Measurements from ENCODE around the gene NCK2. TPM values are rescaled to one million over a fixed set of nuclear protein-coding genes. Genes with fewer than 3 reads are reported as not detected.
A peak's percentile ranks its signal among the peaks of the same experiment; 100 is the strongest.

The NCK2 gene
- total RNA-seq, 1 experiment from 2014 or later = 21.6 TPM

DNA sequence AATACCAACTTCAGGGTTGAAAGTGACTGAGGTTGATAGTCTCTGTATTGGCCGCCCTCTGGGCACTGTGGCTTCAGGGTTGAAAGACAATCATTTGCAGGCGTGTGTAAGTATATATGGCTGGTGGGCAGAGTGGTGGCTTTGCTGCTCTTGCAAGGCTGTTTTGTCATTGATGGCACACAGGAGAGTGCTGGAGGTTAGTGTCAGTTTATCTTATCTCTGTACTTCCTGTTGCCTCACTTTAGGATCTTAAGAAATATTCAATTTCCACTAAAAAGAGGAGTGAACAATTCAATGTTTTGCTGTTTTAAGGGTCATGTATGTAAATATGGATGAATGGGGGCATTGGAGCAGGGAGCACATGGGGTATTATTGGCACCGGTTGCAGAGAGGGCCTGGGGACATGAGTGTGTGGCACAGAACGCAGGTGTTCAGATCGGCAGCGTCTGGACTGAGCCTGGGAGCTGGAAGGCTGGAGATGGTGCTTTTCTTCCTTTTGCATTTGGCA lies 51.5 kb downstream of the NCK2 start:
- BruUV-seq (replicated peaks) = no TSS peak
- Histone ChIP-seq H3K27me3 (replicated peaks; ENCODE audit: insufficient read depth, low read depth, low read length, poor library complexity) (peaks cover 33% of the 10 kb centered on the region), H3K4me3 (ENCODE audit: low read depth, low read length, poor library complexity, severe bottlenecking) (no peak overlapping the region), H3K9me3 (ENCODE audit: low read depth, low read length, poor library complexity, severe bottlenecking) (no peaks in the 10 kb centered on the region), H3K27ac (ENCODE audit: low read depth, low read length, poor library complexity, severe bottlenecking) (no peak overlapping the region), H3K36me3 (ENCODE audit: insufficient read depth, low read length, poor library complexity, severe bottlenecking) (no peaks in the 10 kb centered on the region), H3K4me1 (ENCODE audit: insufficient read depth, low read length, poor library complexity, severe bottlenecking) (peaks cover 31% of the 10 kb centered on the region)
- intact Hi-C loops (cut with micrococcal nuclease; ENCODE audit: unreplicated experiment) = no loop called here
- CTCF ChIA-PET = no interaction called here
- DNase-seq (ENCODE audit: low spot score) = no peak
- POLR2A ChIA-PET (ENCODE audit: low non-redundant PET) = no interaction called here
- TF ChIP-seq, protein P1, sequence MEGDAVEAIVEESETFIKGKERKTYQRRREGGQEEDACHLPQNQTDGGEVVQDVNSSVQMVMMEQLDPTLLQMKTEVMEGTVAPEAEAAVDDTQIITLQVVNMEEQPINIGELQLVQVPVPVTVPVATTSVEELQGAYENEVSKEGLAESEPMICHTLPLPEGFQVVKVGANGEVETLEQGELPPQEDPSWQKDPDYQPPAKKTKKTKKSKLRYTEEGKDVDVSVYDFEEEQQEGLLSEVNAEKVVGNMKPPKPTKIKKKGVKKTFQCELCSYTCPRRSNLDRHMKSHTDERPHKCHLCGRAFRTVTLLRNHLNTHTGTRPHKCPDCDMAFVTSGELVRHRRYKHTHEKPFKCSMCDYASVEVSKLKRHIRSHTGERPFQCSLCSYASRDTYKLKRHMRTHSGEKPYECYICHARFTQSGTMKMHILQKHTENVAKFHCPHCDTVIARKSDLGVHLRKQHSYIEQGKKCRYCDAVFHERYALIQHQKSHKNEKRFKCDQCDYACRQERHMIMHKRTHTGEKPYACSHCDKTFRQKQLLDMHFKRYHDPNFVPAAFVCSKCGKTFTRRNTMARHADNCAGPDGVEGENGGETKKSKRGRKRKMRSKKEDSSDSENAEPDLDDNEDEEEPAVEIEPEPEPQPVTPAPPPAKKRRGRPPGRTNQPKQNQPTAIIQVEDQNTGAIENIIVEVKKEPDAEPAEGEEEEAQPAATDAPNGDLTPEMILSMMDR (conservative IDR thresholded peaks at IDR 0.05; ENCODE audit: low read depth, low read length) = no peak
- TF ChIP-seq EZH2 (IDR thresholded peaks at IDR 0.05; ENCODE audit: borderline replicate concordance, low read depth, low read length, poor library complexity, severe bottlenecking) = no peak

DNA sequence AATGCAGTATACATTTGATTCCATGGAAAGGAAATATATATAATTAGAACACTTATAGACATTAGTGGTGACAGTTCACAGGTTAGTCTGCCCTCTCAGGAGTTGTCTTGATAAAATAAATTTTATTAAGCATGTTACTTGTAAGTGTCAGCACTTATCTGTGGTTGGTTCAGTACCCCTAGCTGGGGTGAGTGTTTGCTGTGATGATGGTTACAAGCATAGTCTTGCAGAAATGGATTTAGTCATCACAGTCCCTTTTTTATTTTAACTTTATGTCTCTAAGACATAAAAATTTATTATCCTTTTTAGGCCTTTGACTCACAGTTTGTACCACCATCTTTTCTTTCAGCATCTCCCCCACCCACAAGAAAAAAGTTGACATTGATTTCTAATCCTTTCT lies 52.1 kb downstream of the NCK2 start:
- Histone ChIP-seq H3K4me3 (ENCODE audit: low read depth, low read length, poor library complexity, severe bottlenecking) (no peak overlapping the region), H3K27me3 (replicated peaks; ENCODE audit: insufficient read depth, low read depth, low read length, poor library complexity) (peaks cover 39% of the 10 kb centered on the region), H3K27ac (ENCODE audit: low read depth, low read length, poor library complexity, severe bottlenecking) (no peak overlapping the region), H3K9me3 (ENCODE audit: low read depth, low read length, poor library complexity, severe bottlenecking) (no peaks in the 10 kb centered on the region), H3K4me1 (ENCODE audit: insufficient read depth, low read length, poor library complexity, severe bottlenecking) (peaks cover 31% of the 10 kb centered on the region), H3K36me3 (ENCODE audit: insufficient read depth, low read length, poor library complexity, severe bottlenecking) (no peaks in the 10 kb centered on the region)
- ChIA-PET POLR2A (ENCODE audit: low non-redundant PET) (no interaction called here), CTCF (no interaction called here)
- BruUV-seq (replicated peaks) = no TSS peak
- no peak for DNase-seq (ENCODE audit: low spot score)
- intact Hi-C loops (cut with micrococcal nuclease; ENCODE audit: unreplicated experiment) = no loop called here
- no peak for TF ChIP-seq EZH2 (IDR thresholded peaks at IDR 0.05; ENCODE audit: borderline replicate concordance, low read depth, low read length, poor library complexity, severe bottlenecking)
- TF ChIP-seq, protein P1 (conservative IDR thresholded peaks at IDR 0.05; ENCODE audit: low read depth, low read length) = no peak

DNA sequence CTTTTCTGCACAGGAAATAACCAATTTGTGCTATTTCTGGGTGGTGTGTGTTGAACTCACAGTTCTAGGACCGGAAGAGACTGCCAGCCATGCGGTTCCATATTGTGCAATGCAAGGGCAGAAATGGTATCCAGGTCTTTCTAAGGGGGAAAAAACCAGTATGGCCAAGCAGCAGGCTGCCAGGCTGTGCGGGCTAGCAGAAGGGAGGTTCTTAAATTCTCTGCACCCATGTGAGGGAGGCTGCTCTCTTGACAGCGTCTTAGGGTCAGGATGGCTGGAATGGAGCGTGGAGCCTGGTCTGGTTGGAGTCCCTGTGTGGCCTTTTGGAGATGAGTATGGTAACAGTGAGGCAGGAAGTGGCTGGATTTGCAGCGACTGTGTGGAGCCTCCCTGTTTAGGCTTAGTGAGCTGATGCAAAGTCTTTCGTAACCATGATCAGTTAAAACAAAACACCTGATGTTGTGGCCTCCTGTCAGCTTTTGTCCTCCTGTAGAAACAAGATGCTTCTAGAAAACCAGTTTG lies 52.6 kb downstream of the NCK2 start:
- ChIA-PET POLR2A (ENCODE audit: low non-redundant PET) (no interaction called here), CTCF (no interaction called here)

More for the DNA sequence above, 52.6 kb downstream of the NCK2 start:
- intact Hi-C loops (cut with micrococcal nuclease; ENCODE audit: unreplicated experiment) = no loop called here
- peaks cover 31% of the 10 kb centered on the region for H3K4me1 ChIP-seq (ENCODE audit: insufficient read depth, low read length, poor library complexity, severe bottlenecking)
- H3K4me3 ChIP-seq (ENCODE audit: low read depth, low read length, poor library complexity, severe bottlenecking) = no peak overlapping the region
- no peaks in the 10 kb centered on the region for H3K9me3 ChIP-seq (ENCODE audit: low read depth, low read length, poor library complexity, severe bottlenecking)
- H3K27me3 ChIP-seq (replicated peaks; ENCODE audit: insufficient read depth, low read depth, low read length, poor library complexity) = peaks cover 45% of the 10 kb centered on the region
- DNase-seq (ENCODE audit: low spot score) = peak; percentile 67
- H3K36me3 ChIP-seq (ENCODE audit: insufficient read depth, low read length, poor library complexity, severe bottlenecking) = no peaks in the 10 kb centered on the region
- no TSS peak for BruUV-seq (replicated peaks)
- H3K27ac ChIP-seq (ENCODE audit: low read depth, low read length, poor library complexity, severe bottlenecking) = no peak overlapping the region
- TF ChIP-seq, protein P1 (conservative IDR thresholded peaks at IDR 0.05; ENCODE audit: low read depth, low read length) = no peak
- no peak for TF ChIP-seq EZH2 (IDR thresholded peaks at IDR 0.05; ENCODE audit: borderline replicate concordance, low read depth, low read length, poor library complexity, severe bottlenecking)

Measured in A673 (cell line).